ENCODE results near the gene UBAC2. TPM values are rescaled to one million over a fixed set of nuclear protein-coding genes. Genes with fewer than 3 reads are reported as not detected.

UBAC2 gene
- total RNA-seq, 1 donor from 2014 or later = 56.3 TPM

- peak; percentile 79 for DNase-seq (ENCODE audit: low spot score)
- peaks cover 2% of the 10 kb centered on the region for H3K9me3 Mint-ChIP-seq
- peak overlapping the region; percentile 89 for H3K27ac Mint-ChIP-seq
- H3K36me3 Mint-ChIP-seq (ENCODE audit: low read depth) = peaks cover 2% of the 10 kb centered on the region
- peak overlapping the region; percentile 72 for H3K4me3 Mint-ChIP-seq
- intact Hi-C loops (cut with micrococcal nuclease) = loop anchor here (1.0 to 10.0 kb wide), 9 partner anchors 13 to 962 kb away; partner anchors contain the start of genes GPR18 and STK24
- peaks cover 68% of the 10 kb centered on the region for H3K4me1 Mint-ChIP-seq (ENCODE audit: low read depth)
- peaks cover 11% of the 10 kb centered on the region for H3K27me3 Mint-ChIP-seq (ENCODE audit: insufficient read depth)
Observed at GRCh38 chr13:99432609-99433542, 232.2 kb downstream of the UBAC2 start.

- intact Hi-C loops (cut with micrococcal nuclease) = loop anchor here (2.0 to 10.0 kb wide), 5 partner anchors 111 to 961 kb away; partner anchors contain the start of gene STK24
- Mint-ChIP-seq H3K27ac (peak overlapping the region; percentile 89), H3K4me3 (peak overlapping the region; percentile 67), H3K27me3 (ENCODE audit: insufficient read depth) (peaks cover 10% of the 10 kb centered on the region), H3K36me3 (ENCODE audit: low read depth) (no peaks in the 10 kb centered on the region), H3K4me1 (ENCODE audit: low read depth) (peaks cover 69% of the 10 kb centered on the region), H3K9me3 (no peaks in the 10 kb centered on the region)
- DNase-seq (ENCODE audit: low spot score) = no peak
Observed at GRCh38 chr13:99433543-99434075, 233.0 kb downstream of the UBAC2 start.

GRCh38 chr13:99434258-99434788, 233.7 kb downstream of the UBAC2 start:
- H3K4me3 Mint-ChIP-seq = peak overlapping the region; percentile 60
- H3K27me3 Mint-ChIP-seq (ENCODE audit: insufficient read depth) = peaks cover 14% of the 10 kb centered on the region
- peaks cover 69% of the 10 kb centered on the region for H3K4me1 Mint-ChIP-seq (ENCODE audit: low read depth)
- H3K27ac Mint-ChIP-seq = peak overlapping the region; percentile 89
- H3K9me3 Mint-ChIP-seq = no peaks in the 10 kb centered on the region
- no peaks in the 10 kb centered on the region for H3K36me3 Mint-ChIP-seq (ENCODE audit: low read depth)
- DNase-seq (ENCODE audit: low spot score) = peak; percentile 60
- intact Hi-C loops (cut with micrococcal nuclease) = loop anchor here (10.0 kb wide), 1 partner anchor 860 kb away; the partner anchor contains the start of gene STK24

GRCh38 chr13:99435116-99435515, 234.5 kb downstream of the UBAC2 start:
- Mint-ChIP-seq H3K27ac (peak overlapping the region; percentile 59), H3K4me1 (ENCODE audit: low read depth) (peaks cover 69% of the 10 kb centered on the region), H3K9me3 (no peaks in the 10 kb centered on the region), H3K4me3 (no peak overlapping the region), H3K36me3 (ENCODE audit: low read depth) (no peaks in the 10 kb centered on the region), H3K27me3 (ENCODE audit: insufficient read depth) (peaks cover 22% of the 10 kb centered on the region)
- intact Hi-C loops (cut with micrococcal nuclease) = loop anchor here (5.0 to 10.0 kb wide), 2 partner anchors 422 to 860 kb away; partner anchors contain the start of gene STK24
- DNase-seq (ENCODE audit: low spot score) = no peak

- peak overlapping the region; percentile 7 for H3K27ac Mint-ChIP-seq
- peaks cover 66% of the 10 kb centered on the region for H3K4me1 Mint-ChIP-seq (ENCODE audit: low read depth)
- DNase-seq (ENCODE audit: low spot score) = no peak
- H3K36me3 Mint-ChIP-seq (ENCODE audit: low read depth) = no peaks in the 10 kb centered on the region
- intact Hi-C loops (cut with micrococcal nuclease) = loop anchor here (2.0 to 10.0 kb wide), 6 partner anchors 121 to 861 kb away; partner anchors contain the start of genes STK24 and UBAC2
- H3K4me3 Mint-ChIP-seq = no peak overlapping the region
- H3K9me3 Mint-ChIP-seq = no peaks in the 10 kb centered on the region
- H3K27me3 Mint-ChIP-seq (ENCODE audit: insufficient read depth) = peaks cover 28% of the 10 kb centered on the region
Observed at GRCh38 chr13:99435998-99436397, 235.3 kb downstream of the UBAC2 start.

Other genes with a start within 250 kb of the UBAC2 start
- gene DOCK9, start 222.8 kb upstream of the UBAC2 start, total RNA-seq = 36.0 and 38.7 TPM in 2 replicates
- 12.0 and 15.9 TPM in 2 replicates for gene GPR18, start 57.5 kb downstream of the UBAC2 start, total RNA-seq
- gene GPR183, start 106.5 kb downstream of the UBAC2 start, total RNA-seq = 22.6 and 23.6 TPM in 2 replicates

All from activated T-helper 1 cell treated with anti-CD3 and anti-CD28 coated beads, Interleukin-12 subunit alpha, Interleukin-12 subunit beta, Interleukin-2, Interleukin-4 antibody, amounts not matched to agents 30 ng/mL and 10 ng/mL and 1 ng/mL, durations not matched to agents 14 hours and 24 hours and 36 hours (primary cell).